ENCODE measurements around the gene CPT1A.
A peak's percentile ranks its signal among the peaks of the same experiment; 100 is the strongest.

CPT1A gene

DNA sequence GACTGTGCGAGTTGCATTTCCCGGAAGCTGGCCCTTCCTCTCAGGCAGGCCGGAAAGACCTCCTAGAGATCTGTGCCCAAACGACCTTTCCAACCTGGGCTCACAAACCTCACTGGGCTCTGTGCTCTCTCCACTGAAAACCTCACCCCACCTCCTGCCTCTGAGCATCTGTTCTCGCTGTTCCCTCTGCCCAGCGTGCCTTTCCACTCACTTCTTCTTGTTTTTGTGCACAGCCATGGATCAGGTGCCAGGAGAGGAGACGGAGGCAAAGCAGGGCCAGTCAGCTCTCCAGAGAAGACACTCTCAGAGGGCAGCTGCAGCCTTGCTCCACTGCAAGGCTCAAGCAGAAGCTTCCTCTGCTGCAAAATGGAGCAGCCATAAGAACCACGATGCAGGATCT, 10.9 kb upstream of the CPT1A start:
- DNase-seq = no peak

DNA sequence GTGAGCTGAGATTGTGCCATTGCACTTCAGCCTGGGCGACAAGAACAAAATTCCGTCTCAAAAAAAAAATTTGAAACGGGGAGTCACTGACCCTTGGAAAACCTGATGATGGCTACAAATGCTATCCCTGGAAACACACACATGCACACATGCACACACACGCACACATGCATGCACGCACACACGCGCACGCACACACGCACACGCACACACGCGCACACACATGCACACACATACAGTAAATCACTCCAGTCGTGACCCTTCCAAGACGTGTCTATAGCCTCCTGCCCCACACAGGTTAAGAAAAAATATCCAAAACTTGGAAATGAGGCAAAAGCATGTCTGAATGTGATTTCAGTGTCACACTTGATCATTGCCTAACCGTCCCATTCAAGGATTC, 6.7 kb upstream of the CPT1A start:
- DNase-seq = no peak

DNA sequence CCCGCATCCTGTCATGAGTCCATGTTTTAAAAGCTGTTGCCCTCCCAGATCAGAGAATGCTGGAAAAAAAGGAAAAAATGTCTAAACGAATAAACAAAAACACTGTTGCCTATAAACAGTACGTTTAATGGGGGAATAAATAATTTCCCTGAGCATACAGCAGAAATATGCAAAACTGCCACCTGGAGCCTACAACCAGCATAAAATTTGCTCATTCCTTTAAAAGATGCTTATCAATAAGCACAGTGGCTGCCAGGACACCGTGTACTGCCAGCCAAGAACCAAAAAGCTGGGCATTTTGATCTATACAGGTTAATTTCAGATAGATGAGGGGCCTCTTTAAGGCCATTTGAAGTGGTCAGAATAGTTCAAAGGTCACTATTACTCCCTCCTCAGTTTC, 5.7 kb upstream of the CPT1A start:
- no peak for DNase-seq

DNA sequence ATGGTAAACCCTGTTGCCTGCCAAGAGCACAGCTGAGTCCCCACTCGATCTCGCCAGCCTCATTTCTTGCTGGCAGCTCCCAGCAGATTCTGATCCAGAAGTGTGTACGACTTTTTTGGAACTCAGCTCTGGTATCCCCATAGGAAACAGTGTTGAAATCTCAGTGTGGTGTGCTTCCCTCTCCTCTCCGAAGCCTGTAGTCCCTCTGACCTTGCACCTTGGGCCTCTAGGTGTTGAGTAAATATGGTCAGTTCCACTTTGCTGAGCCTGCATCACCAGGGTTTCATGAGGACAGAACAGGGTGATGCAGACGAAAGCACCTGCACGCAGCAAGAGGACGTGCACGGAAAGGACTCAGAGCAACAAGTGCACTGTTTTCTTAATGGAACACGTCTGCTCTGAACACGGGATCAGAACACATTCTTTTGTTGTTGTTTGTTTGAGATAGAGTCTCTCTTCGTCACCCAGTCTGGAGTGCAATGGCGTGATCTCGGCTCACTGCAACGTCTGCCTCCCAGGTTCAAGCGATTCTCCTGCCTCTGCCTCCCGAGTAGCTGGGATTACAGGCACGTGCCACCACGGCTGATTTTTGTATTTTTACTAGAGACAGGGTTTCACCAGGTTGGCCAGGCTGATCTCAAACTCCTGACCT, 3.8 kb upstream of the CPT1A start:
- DNase-seq = no peak

DNA sequence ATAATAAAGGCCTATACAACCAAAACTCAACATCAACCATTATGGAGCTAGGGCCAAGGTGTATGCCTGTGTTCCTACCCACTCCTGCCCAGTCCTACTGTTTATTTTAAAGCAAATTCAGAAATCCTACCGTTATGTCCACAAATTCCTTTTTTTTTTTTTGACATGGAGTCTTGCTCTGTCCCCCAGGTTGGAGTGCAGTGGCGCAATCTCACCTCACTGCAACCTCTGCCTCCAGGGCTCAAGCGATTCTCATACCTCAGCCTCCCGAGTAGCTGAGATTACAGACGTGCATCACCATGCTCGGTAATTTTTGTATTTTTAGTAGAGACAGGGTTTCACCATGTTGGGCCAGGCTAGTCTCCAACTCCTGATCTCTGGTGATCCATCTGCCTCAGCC, 3.1 kb upstream of the CPT1A start:
- DNase-seq = no peak

DNA sequence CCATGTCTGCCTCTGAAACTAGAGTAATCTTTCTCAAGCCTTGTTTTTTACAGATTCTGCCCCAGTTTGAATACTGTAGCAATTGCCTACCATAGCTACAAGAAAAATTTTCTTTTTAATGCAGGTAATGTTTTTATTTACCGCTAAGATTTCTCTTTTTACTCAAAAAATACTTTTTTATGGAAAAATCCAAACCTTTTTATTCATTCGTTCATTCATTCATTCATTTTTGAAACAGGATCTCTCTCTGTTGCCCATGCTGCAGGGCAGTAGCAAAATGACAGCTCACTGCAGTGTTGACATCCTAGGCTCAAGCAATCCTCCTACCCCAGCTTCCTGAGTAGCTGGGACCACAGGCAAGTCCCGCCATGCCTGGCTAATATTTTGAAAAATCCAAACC, 2.7 kb upstream of the CPT1A start:
- no peak for DNase-seq

- peak; percentile 77 for DNase-seq
Measured at GRCh38 chr11:68843703-68844312, 2.1 kb upstream of the CPT1A start.

- DNase-seq = peak; percentile 60
Measured at GRCh38 chr11:68843052-68843561, 1.4 kb upstream of the CPT1A start.

DNA sequence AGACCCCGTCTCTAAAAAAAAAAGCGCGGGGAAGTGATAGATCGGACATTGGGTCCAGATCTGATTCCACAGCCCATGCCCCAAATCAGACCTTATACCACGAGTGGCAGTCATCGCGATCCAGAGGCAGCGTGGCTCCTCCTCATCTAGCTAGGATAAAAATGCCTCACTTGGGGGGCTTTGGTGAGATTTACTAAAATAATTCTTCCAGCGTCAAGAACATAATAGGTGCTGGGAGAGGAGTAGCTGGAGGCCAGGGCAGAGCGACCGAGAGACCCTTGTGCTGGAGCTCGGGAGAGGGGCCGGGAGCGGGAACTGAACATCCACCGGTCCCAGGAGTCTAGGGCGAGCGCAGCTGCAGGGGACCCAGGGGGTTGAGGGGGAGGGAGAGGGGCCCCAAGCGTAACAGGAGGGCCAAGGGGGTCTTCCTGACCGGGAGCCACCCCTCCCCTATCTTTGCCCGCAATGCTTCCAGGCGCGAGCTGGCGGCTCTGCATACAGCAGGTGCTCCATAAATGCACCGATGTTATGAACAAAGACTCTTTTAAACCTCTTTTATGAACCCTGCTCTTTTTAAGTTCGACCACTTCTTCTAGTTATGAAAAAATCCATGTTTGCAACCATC, 823 bp upstream of the CPT1A start:
- DNase-seq = no peak

- peak; percentile 25 for DNase-seq
Measured at GRCh38 chr11:68840661-68841653, 759 bp downstream of the CPT1A start.

- DNase-seq = peak; percentile 33
Measured at GRCh38 chr11:68839911-68840641, 1.6 kb downstream of the CPT1A start.

GRCh38 chr11:68839054-68839865, 2.5 kb downstream of the CPT1A start:
- peak; percentile 93 for DNase-seq

DNA sequence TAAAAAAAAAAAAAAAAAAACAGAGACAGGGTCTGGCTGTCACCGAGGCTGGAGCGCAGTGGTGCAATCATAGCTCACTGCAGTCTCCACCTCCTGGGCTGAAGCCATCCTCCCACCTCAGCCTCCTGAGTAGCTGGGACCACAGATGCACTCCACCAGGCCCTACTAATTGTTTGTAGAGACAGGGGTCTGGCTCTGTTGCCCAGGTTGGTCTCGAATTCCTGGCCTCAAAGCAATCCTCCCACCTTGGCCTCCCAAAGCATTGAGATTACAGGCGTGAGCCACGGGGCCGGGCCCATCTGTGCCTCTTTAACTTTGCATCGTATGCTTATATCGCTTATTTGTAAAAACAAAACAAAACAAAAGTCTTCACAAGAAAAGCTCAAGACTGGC, 3.1 kb downstream of the CPT1A start:
- DNase-seq = peak; percentile 36

GRCh38 chr11:68837583-68838571, 3.8 kb downstream of the CPT1A start:
- no peak for DNase-seq

DNA sequence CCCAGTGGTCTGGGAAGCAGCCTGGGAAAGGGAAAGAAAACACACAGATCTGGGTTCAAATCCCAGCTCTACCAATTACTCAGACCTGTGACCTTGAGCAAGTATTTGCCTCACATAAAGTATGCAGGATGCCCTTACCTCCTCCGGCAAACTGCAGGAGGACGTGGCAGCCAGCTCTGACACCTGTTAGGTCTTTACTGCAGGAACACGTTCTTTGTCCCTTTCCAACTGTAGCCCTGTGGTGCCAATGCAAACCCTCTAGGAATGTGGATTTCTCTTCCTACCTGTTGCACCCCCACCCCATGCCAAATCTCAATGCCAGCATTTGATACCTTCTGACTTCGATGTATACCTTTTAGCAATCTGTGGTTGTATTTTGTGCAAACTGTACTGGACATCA, 6.0 kb downstream of the CPT1A start:
- no peak for DNase-seq

GRCh38 chr11:68835328-68835727, 6.4 kb downstream of the CPT1A start:
- no peak for DNase-seq

DNA sequence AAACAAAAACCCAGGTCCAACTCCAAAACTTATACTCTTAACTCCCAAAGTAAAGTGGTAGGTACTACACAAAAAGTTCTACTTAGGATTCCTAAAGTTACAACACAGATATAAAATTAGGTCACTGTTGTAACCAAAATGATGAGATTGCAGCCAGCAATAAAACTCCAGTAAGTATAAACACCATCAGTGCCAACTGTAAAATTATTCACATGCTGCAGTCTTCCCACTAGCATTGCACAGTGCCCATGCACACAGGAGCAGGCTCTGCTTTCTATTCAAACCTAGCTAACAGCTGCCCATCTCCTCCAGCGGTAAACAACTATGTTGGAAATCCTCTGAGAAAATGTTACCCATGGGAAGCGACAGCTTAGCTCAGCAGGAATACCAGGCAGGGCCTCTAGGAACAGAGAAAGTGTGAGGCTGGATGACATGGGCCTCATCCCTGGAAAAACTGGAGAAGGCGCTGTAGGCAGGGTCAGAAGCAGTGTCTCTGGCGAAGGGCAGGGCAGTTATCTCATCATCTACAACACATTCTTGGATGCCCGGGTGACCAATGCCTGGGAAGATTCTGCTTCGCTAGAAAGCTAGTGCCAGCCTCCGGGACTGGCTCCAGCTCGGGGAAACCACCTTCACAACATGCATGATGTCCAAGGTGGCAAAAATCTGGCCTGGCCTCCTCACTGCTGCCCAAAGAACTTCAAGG, 9.1 kb downstream of the CPT1A start:
- no peak for DNase-seq

DNA sequence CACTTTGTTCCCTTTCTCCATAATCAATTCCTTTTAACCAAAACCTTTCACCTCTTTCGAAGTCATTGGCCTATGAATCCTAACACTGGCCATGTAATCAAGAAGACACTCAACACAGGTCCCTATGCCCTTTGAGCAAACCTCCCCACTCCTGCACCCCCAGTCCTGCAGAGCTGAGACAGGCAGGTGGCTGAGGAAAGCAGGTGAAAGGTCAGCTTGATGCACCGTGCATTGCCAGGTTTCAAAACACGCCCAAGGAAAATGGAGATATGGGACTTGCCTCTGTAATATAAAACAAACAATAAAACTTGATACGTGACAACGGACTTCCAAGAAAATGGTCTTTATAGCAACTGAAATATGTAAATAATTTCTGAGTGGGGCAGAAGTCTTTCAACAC, 10.6 kb downstream of the CPT1A start:
- DNase-seq = no peak

GRCh38 chr11:68829581-68829980, 12.1 kb downstream of the CPT1A start:
- no peak for DNase-seq

- no peak for DNase-seq
Measured at GRCh38 chr11:68828957-68829356, 12.8 kb downstream of the CPT1A start.

All from CD4-positive, alpha-beta T cell treated with Interleukin-17A for 1 hour (primary cell).